Measurements from ENCODE around the gene GATA2.

Gene GATA2

GRCh38 chr3:128462931-128463330 lies 30.1 kb downstream of the GATA2 start:
- Histone ChIP-seq H3K4me1 (ENCODE audit: control insufficient read depth, insufficient read depth, low read length, poor library complexity, severe bottlenecking) (peaks cover 4% of the 10 kb centered on the region), H3K9me3 (ENCODE audit: control insufficient read depth, low read length) (no peaks in the 10 kb centered on the region), H3K4me3 (ENCODE audit: extremely low read depth, insufficient read depth, low read length, poor library complexity, severe bottlenecking) (no peak overlapping the region), H3K27ac (ENCODE audit: low read depth, low read length, severe bottlenecking) (no peak overlapping the region), H3K36me3 (ENCODE audit: control insufficient read depth, insufficient read depth, low read length) (no peaks in the 10 kb centered on the region)
- 93 to 95% methylated on average over 18 of the region's 20 CpGs for WGBS, 2 experiments (ENCODE audit: insufficient coverage in 2 of 2)

DNA sequence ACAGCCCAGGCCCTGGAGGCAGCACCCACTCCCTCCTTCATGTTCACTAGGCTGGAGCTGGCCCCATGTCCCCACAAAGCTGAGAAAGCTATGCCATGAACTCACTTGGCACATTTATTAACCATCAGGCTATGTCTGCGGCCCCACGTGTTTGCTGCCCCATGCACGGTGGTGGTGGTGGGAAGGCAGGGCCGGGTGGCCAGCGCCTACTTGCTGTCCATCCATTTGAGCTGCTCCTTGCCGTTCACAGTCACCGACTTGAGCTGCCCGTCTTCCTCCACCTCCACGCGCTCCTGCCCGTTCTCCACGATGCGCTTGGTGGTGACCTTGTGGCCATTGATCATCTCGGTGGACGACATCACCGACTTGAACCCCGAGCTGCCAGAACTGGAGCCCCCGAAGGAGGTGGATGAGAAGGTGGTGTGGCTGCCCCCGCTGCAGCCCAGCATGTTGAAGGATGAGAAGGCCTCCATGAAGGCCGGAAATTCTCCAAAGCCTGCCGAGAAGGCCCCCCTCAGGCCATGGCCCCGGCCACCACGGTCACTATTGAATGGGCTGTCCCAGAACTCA lies 30.6 kb downstream of the GATA2 start:
- H3K4me3 ChIP-seq (ENCODE audit: extremely low read depth, insufficient read depth, low read length, poor library complexity, severe bottlenecking): no peak overlapping the region
- no peak overlapping the region for H3K27ac ChIP-seq (ENCODE audit: low read depth, low read length, severe bottlenecking)
- H3K4me1 ChIP-seq (ENCODE audit: control insufficient read depth, insufficient read depth, low read length, poor library complexity, severe bottlenecking): peaks cover 2% of the 10 kb centered on the region
- no peaks in the 10 kb centered on the region for H3K36me3 ChIP-seq (ENCODE audit: control insufficient read depth, insufficient read depth, low read length)
- WGBS, 2 experiments (ENCODE audit: insufficient coverage in 2 of 2): 94 to 96% methylated on average over 20 to 23 of the region's 23 CpGs
- no peaks in the 10 kb centered on the region for H3K9me3 ChIP-seq (ENCODE audit: control insufficient read depth, low read length)

- Histone ChIP-seq H3K27ac (ENCODE audit: low read depth, low read length, severe bottlenecking) (no peak overlapping the region), H3K9me3 (ENCODE audit: control insufficient read depth, low read length) (no peaks in the 10 kb centered on the region), H3K4me1 (ENCODE audit: control insufficient read depth, insufficient read depth, low read length, poor library complexity, severe bottlenecking) (no peaks in the 10 kb centered on the region), H3K4me3 (ENCODE audit: extremely low read depth, insufficient read depth, low read length, poor library complexity, severe bottlenecking) (no peak overlapping the region), H3K36me3 (ENCODE audit: control insufficient read depth, insufficient read depth, low read length) (no peaks in the 10 kb centered on the region)
- 84 to 95% methylated on average over 9 to 11 of the region's 12 CpGs for WGBS, 2 experiments (ENCODE audit: insufficient coverage in 2 of 2)
Observed at GRCh38 chr3:128461731-128462130, 31.3 kb downstream of the GATA2 start.

GRCh38 chr3:128459461-128459820 lies 33.6 kb downstream of the GATA2 start:
- no peak overlapping the region for H3K27ac ChIP-seq (ENCODE audit: low read depth, low read length, severe bottlenecking)
- WGBS, 2 experiments (ENCODE audit: insufficient coverage in 2 of 2): 86 to 92% methylated on average over 9 of the region's 9 CpGs
- H3K9me3 ChIP-seq (ENCODE audit: control insufficient read depth, low read length): no peaks in the 10 kb centered on the region
- no peaks in the 10 kb centered on the region for H3K4me1 ChIP-seq (ENCODE audit: control insufficient read depth, insufficient read depth, low read length, poor library complexity, severe bottlenecking)
- no peak overlapping the region for H3K4me3 ChIP-seq (ENCODE audit: extremely low read depth, insufficient read depth, low read length, poor library complexity, severe bottlenecking)
- H3K36me3 ChIP-seq (ENCODE audit: control insufficient read depth, insufficient read depth, low read length): no peaks in the 10 kb centered on the region

DNA sequence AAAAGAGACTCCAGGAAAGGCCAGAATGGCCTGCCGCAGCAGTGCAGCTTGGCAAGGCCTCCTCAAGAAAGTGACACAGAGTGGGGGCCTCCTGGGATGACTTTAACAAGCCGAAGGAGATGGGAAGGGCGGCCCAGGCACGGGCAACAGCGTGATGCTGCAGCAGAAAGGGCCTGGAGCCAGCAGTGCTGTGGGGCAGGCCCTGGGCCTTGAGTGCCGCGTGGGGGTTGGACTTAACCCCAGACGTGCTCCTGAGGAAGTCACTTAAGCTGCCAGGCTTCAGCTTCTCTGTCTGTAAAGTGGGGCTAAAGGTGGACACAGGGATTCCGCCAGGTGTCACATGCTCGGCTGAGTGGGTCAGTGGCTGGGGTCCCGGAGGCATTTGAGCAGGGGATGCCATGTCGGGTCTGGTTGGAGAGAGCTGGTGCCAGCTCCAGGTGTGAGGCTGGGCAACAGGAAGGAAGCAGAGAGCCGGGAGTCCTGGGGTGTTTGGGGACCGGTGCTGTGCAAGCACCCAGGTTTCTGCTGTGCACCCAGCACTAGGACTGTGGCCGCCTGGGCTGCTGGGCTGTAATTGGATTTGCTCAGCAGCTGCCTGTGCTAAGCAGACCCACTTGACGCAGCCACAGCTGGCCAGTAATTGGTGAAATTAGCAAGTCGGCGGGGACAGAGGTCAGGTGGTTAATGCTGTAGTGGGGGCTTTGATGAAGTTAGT lies 34.1 kb downstream of the GATA2 start:
- Histone ChIP-seq H3K36me3 (ENCODE audit: control insufficient read depth, insufficient read depth, low read length) (no peaks in the 10 kb centered on the region), H3K4me1 (ENCODE audit: control insufficient read depth, insufficient read depth, low read length, poor library complexity, severe bottlenecking) (no peaks in the 10 kb centered on the region), H3K4me3 (ENCODE audit: extremely low read depth, insufficient read depth, low read length, poor library complexity, severe bottlenecking) (no peak overlapping the region), H3K9me3 (ENCODE audit: control insufficient read depth, low read length) (no peaks in the 10 kb centered on the region), H3K27ac (ENCODE audit: low read depth, low read length, severe bottlenecking) (no peak overlapping the region)
- 87 to 91% methylated on average over 17 of the region's 18 CpGs for WGBS, 2 experiments (ENCODE audit: insufficient coverage in 2 of 2)

GRCh38 chr3:128457937-128458336 lies 35.1 kb downstream of the GATA2 start:
- H3K4me1 ChIP-seq (ENCODE audit: control insufficient read depth, insufficient read depth, low read length, poor library complexity, severe bottlenecking): no peaks in the 10 kb centered on the region
- H3K27ac ChIP-seq (ENCODE audit: low read depth, low read length, severe bottlenecking): no peak overlapping the region
- 90 to 96% methylated on average over 12 of the region's 12 CpGs for WGBS, 2 experiments (ENCODE audit: insufficient coverage in 2 of 2)

GRCh38 chr3:128456776-128457715 lies 36.0 kb downstream of the GATA2 start:
- 72 to 76% methylated on average over 14 to 25 of the region's 27 CpGs for WGBS, 2 experiments (ENCODE audit: insufficient coverage in 2 of 2)
- Histone ChIP-seq H3K4me3 (ENCODE audit: extremely low read depth, insufficient read depth, low read length, poor library complexity, severe bottlenecking) (no peak overlapping the region), H3K27ac (ENCODE audit: low read depth, low read length, severe bottlenecking) (no peak overlapping the region), H3K9me3 (ENCODE audit: control insufficient read depth, low read length) (no peaks in the 10 kb centered on the region), H3K36me3 (ENCODE audit: control insufficient read depth, insufficient read depth, low read length) (no peaks in the 10 kb centered on the region), H3K4me1 (ENCODE audit: control insufficient read depth, insufficient read depth, low read length, poor library complexity, severe bottlenecking) (no peaks in the 10 kb centered on the region)

More at GRCh38 chr3:128457937-128458336, 35.1 kb downstream of the GATA2 start:
- Histone ChIP-seq H3K36me3 (ENCODE audit: control insufficient read depth, insufficient read depth, low read length) (no peaks in the 10 kb centered on the region), H3K4me3 (ENCODE audit: extremely low read depth, insufficient read depth, low read length, poor library complexity, severe bottlenecking) (no peak overlapping the region), H3K9me3 (ENCODE audit: control insufficient read depth, low read length) (no peaks in the 10 kb centered on the region)

GRCh38 chr3:128455786-128456748 lies 36.9 kb downstream of the GATA2 start:
- WGBS, 2 experiments (ENCODE audit: insufficient coverage in 2 of 2): 86 to 89% methylated on average over 14 of the region's 16 CpGs
- H3K27ac ChIP-seq (ENCODE audit: low read depth, low read length, severe bottlenecking): no peak overlapping the region
- H3K4me1 ChIP-seq (ENCODE audit: control insufficient read depth, insufficient read depth, low read length, poor library complexity, severe bottlenecking): no peaks in the 10 kb centered on the region
- no peaks in the 10 kb centered on the region for H3K36me3 ChIP-seq (ENCODE audit: control insufficient read depth, insufficient read depth, low read length)
- H3K4me3 ChIP-seq (ENCODE audit: extremely low read depth, insufficient read depth, low read length, poor library complexity, severe bottlenecking): no peak overlapping the region
- no peaks in the 10 kb centered on the region for H3K9me3 ChIP-seq (ENCODE audit: control insufficient read depth, low read length)

GRCh38 chr3:128455116-128455515 lies 37.9 kb downstream of the GATA2 start:
- 97% methylated on average over 4 of the region's 5 CpGs; no CpG with 5 or more reads in 1 of the 2 experiments for WGBS, 2 experiments (ENCODE audit: insufficient coverage in 2 of 2)

GRCh38 chr3:128454310-128454618 lies 38.7 kb downstream of the GATA2 start:
- 80% methylated on average over 1 of the region's 2 CpGs for WGBS, 2 experiments (ENCODE audit: insufficient coverage in 2 of 2)

More at GRCh38 chr3:128455116-128455515, 37.9 kb downstream of the GATA2 start:
- Histone ChIP-seq H3K9me3 (ENCODE audit: control insufficient read depth, low read length) (no peaks in the 10 kb centered on the region), H3K4me3 (ENCODE audit: extremely low read depth, insufficient read depth, low read length, poor library complexity, severe bottlenecking) (no peak overlapping the region), H3K4me1 (ENCODE audit: control insufficient read depth, insufficient read depth, low read length, poor library complexity, severe bottlenecking) (no peaks in the 10 kb centered on the region), H3K27ac (ENCODE audit: low read depth, low read length, severe bottlenecking) (no peak overlapping the region), H3K36me3 (ENCODE audit: control insufficient read depth, insufficient read depth, low read length) (no peaks in the 10 kb centered on the region)

More at GRCh38 chr3:128454310-128454618, 38.7 kb downstream of the GATA2 start:
- Histone ChIP-seq H3K9me3 (ENCODE audit: control insufficient read depth, low read length) (no peaks in the 10 kb centered on the region), H3K4me1 (ENCODE audit: control insufficient read depth, insufficient read depth, low read length, poor library complexity, severe bottlenecking) (no peaks in the 10 kb centered on the region), H3K4me3 (ENCODE audit: extremely low read depth, insufficient read depth, low read length, poor library complexity, severe bottlenecking) (no peak overlapping the region), H3K27ac (ENCODE audit: low read depth, low read length, severe bottlenecking) (no peak overlapping the region), H3K36me3 (ENCODE audit: control insufficient read depth, insufficient read depth, low read length) (no peaks in the 10 kb centered on the region)

Data from mesodermal cell (in vitro differentiated cells).